HEK293 (cell line): ENCODE results near the gene EDIL3.

Source experiments
- ZNF24 ChIP-seq: fragments of 450-650 bp; formaldehyde crosslinking; IDR thresholded peaks from 2 replicates; pipeline ENCODE4 v1.5.1; 2016; ENCODE audit warnings: missing biosample characterization, missing genetic modification characterization
- ZNF391 ChIP-seq: fragments of 450-650 bp; formaldehyde crosslinking; IDR thresholded peaks from 2 replicates; pipeline ENCODE4 v1.5.1; 2016; ENCODE audit warnings: low read depth, missing biosample characterization, missing genetic modification characterization, borderline replicate concordance
- ZNF692 ChIP-seq: fragments of 450-650 bp; formaldehyde crosslinking; IDR thresholded peaks from 2 replicates; pipeline ENCODE4 v1.5.1; 2016; ENCODE audit warnings: missing biosample characterization, missing genetic modification characterization
- ZNF76 ChIP-seq: fragments of 450-650 bp; formaldehyde crosslinking; IDR thresholded peaks from 2 replicates; pipeline ENCODE4; 2016; ENCODE audit warnings: low read depth, missing biosample characterization, missing genetic modification characterization, borderline replicate concordance
- ZNF843 ChIP-seq: fragments of 450-650 bp; formaldehyde crosslinking; IDR thresholded peaks from 2 replicates; pipeline ENCODE4 v1.5.1; 2016; ENCODE audit warnings: missing biosample characterization, missing genetic modification characterization
- TF ChIP-seq, protein P1 (sequence below): fragments of 450-650 bp; formaldehyde crosslinking; IDR thresholded peaks from 2 replicates; pipeline ENCODE4 v1.5.1; 2016; ENCODE audit warnings: missing biosample characterization, missing genetic modification characterization
- TF ChIP-seq, protein P2 (sequence below): fragments of 450-650 bp; formaldehyde crosslinking; optimal IDR thresholded peaks from 2 replicates; pipeline ENCODE3; 2016; ENCODE audit warnings: missing biosample characterization, mild to moderate bottlenecking, missing genetic modification characterization

GRCh38 chr5:84425365-84425881, 40.7 kb upstream of the EDIL3 start:
- TF ChIP-seq, protein P1, sequence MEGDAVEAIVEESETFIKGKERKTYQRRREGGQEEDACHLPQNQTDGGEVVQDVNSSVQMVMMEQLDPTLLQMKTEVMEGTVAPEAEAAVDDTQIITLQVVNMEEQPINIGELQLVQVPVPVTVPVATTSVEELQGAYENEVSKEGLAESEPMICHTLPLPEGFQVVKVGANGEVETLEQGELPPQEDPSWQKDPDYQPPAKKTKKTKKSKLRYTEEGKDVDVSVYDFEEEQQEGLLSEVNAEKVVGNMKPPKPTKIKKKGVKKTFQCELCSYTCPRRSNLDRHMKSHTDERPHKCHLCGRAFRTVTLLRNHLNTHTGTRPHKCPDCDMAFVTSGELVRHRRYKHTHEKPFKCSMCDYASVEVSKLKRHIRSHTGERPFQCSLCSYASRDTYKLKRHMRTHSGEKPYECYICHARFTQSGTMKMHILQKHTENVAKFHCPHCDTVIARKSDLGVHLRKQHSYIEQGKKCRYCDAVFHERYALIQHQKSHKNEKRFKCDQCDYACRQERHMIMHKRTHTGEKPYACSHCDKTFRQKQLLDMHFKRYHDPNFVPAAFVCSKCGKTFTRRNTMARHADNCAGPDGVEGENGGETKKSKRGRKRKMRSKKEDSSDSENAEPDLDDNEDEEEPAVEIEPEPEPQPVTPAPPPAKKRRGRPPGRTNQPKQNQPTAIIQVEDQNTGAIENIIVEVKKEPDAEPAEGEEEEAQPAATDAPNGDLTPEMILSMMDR (tag by site-specific recombination): no peak
- TF ChIP-seq ZNF692 (tag by site-specific recombination) (no peak), ZNF76 (tag by site-specific recombination) (no peak), ZNF391 (no peak), ZNF24 (tag by site-specific recombination) (no peak), ZNF843 (tag by site-specific recombination) (no peak)
- TF ChIP-seq, protein P2, sequence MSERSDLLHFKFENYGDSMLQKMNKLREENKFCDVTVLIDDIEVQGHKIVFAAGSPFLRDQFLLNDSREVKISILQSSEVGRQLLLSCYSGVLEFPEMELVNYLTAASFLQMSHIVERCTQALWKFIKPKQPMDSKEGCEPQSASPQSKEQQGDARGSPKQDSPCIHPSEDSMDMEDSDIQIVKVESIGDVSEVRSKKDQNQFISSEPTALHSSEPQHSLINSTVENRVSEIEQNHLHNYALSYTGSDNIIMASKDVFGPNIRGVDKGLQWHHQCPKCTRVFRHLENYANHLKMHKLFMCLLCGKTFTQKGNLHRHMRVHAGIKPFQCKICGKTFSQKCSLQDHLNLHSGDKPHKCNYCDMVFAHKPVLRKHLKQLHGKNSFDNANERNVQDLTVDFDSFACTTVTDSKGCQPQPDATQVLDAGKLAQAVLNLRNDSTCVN (tag by site-specific recombination): no peak
